Uterus (tissue), 2 donors: ENCODE data around the gene EPHA5.
A peak's percentile ranks its signal among the peaks of the same experiment; 100 is the strongest.

Experiments used
- POLR2A ChIP-seq, 2 donors: fragments of 450-650 bp; IDR thresholded peaks; one replicate each; pipeline ENCODE4 v1.6.1; 2016; ENCODE audit warnings: antibody characterized with exemption in 2 of 2, mild to moderate bottlenecking in 1 of 2, moderate library complexity in 1 of 2
- TF ChIP-seq, protein P1 (sequence below), 4 experiments: fragments of 200-600 bp in 2 of 4; fragments of 450-650 bp in 2 of 4; sonication (generic) in 2 of 4; IDR thresholded peaks; one replicate each; pipeline ENCODE4 v1.5.1; 2016 to 2019; ENCODE audit warnings: antibody characterized with exemption in 4 of 4, mild to moderate bottlenecking in 2 of 4, moderate library complexity in 1 of 4

DNA sequence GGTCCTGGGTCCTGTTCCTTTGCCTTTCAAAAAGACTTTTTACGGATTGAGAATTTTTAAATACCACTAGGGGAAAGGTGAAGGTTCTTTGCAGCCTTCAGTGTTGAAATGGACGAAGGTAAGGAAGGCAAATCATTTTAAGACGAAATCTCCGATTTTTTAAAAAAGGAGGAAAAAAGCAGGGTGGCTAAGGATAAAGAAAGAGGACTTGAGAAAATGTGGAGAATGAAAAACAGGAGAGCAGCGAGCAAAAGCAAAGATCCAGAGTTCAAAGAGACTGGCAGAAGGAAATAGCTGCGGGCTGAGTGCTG is 314 bp downstream of the EPHA5 start:
- TF ChIP-seq, protein P1, sequence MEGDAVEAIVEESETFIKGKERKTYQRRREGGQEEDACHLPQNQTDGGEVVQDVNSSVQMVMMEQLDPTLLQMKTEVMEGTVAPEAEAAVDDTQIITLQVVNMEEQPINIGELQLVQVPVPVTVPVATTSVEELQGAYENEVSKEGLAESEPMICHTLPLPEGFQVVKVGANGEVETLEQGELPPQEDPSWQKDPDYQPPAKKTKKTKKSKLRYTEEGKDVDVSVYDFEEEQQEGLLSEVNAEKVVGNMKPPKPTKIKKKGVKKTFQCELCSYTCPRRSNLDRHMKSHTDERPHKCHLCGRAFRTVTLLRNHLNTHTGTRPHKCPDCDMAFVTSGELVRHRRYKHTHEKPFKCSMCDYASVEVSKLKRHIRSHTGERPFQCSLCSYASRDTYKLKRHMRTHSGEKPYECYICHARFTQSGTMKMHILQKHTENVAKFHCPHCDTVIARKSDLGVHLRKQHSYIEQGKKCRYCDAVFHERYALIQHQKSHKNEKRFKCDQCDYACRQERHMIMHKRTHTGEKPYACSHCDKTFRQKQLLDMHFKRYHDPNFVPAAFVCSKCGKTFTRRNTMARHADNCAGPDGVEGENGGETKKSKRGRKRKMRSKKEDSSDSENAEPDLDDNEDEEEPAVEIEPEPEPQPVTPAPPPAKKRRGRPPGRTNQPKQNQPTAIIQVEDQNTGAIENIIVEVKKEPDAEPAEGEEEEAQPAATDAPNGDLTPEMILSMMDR (IDR thresholded peaks at IDR 0.05): peak in 1 of 4 experiments; percentile 9
- TF ChIP-seq POLR2A (IDR thresholded peaks at IDR 0.05): no peak
